GM06990 (cell line): ENCODE measurements around the gene FSTL4.

Source experiments
- DNase-seq: peaks from one replicate; pipeline ENCODE4 v3.0.0-alpha.2; 2011; ENCODE audit not compliant: insufficient read length; ENCODE audit errors: extremely low read depth
- H3K27me3 ChIP-seq: replicated peaks from 2 replicates; pipeline ENCODE4 v1.6.0; 2011; ENCODE audit warnings: low read length; ENCODE audit not compliant: control insufficient read depth, insufficient read depth
- H3K36me3 ChIP-seq: 2 replicates; pipeline ENCODE4 v1.5.1; 2011; ENCODE audit warnings: low read length; ENCODE audit not compliant: control insufficient read depth, insufficient read depth
- H3K4me3 ChIP-seq: replicated peaks from 2 replicates; pipeline ENCODE4 v1.5.1; 2011; ENCODE audit warnings: low read depth, mild to moderate bottlenecking, control low read depth, low read length
- CTCF ChIP-seq: IDR thresholded peaks from 2 replicates; pipeline ENCODE4 v1.5.1; 2011; ENCODE audit warnings: low read length, control low read depth, mild to moderate bottlenecking, inconsistent platforms; ENCODE audit not compliant: insufficient read depth, poor library complexity, severe bottlenecking

FSTL4 gene

GRCh38 chr5:133482028-133482427 lies 130.3 kb downstream of the FSTL4 start:
- no peaks in the 10 kb centered on the region; the same call in 1 of the 2 replicates for H3K27me3 ChIP-seq
- no peak overlapping the region for H3K4me3 ChIP-seq
- DNase-seq = no peak
- no peaks in the 10 kb centered on the region for H3K36me3 ChIP-seq
- TF ChIP-seq CTCF = no peak

GRCh38 chr5:133480866-133481265 lies 131.5 kb downstream of the FSTL4 start:
- Histone ChIP-seq H3K27me3 (no peaks in the 10 kb centered on the region; the same call in 1 of the 2 replicates), H3K4me3 (no peak overlapping the region), H3K36me3 (no peaks in the 10 kb centered on the region)
- no peak for TF ChIP-seq CTCF
- no peak for DNase-seq

- Histone ChIP-seq H3K27me3 (no peaks in the 10 kb centered on the region), H3K4me3 (no peak overlapping the region), H3K36me3 (no peaks in the 10 kb centered on the region)
- no peak for TF ChIP-seq CTCF
- no peak for DNase-seq
Observed at GRCh38 chr5:133480366-133480765, 132.0 kb downstream of the FSTL4 start.

GRCh38 chr5:133478199-133478985 lies 133.9 kb downstream of the FSTL4 start:
- TF ChIP-seq CTCF = no peak
- DNase-seq = no peak
- Histone ChIP-seq H3K27me3 (no peaks in the 10 kb centered on the region), H3K4me3 (no peak overlapping the region), H3K36me3 (no peaks in the 10 kb centered on the region)

GRCh38 chr5:133475986-133476385 lies 136.4 kb downstream of the FSTL4 start:
- H3K36me3 ChIP-seq = no peaks in the 10 kb centered on the region
- no peak overlapping the region for H3K4me3 ChIP-seq
- no peak for TF ChIP-seq CTCF
- no peak for DNase-seq
- no peaks in the 10 kb centered on the region; the same call in 1 of the 2 replicates for H3K27me3 ChIP-seq
